NCI-H2227 (cell line): ENCODE results near the gene ANKUB1.

Source experiments
- DNase-seq: peaks from one replicate; lab custom pipeline; 2025; ENCODE audit not compliant: unreplicated experiment; lab: John Stamatoyannopoulos, UW

ANKUB1 gene

GRCh38 chr3:149765762-149766334 is 26.5 kb downstream of the ANKUB1 start:
- peak; percentile 0 for DNase-seq

GRCh38 chr3:149764302-149764701 is 28.1 kb downstream of the ANKUB1 start:
- DNase-seq, result no peak

- DNase-seq, result no peak
Observed at GRCh38 chr3:149763565-149764195, 28.7 kb downstream of the ANKUB1 start.

- DNase-seq, result no peak
Observed at GRCh38 chr3:149753717-149754116, 38.6 kb downstream of the ANKUB1 start.

- DNase-seq, result no peak
Observed at GRCh38 chr3:149752788-149753136, 39.6 kb downstream of the ANKUB1 start.

GRCh38 chr3:149752051-149752787 is 40.1 kb downstream of the ANKUB1 start, which contains the start of gene COMMD2:
Gene COMMD2 (minus strand): TSS chr3:149752489. CDS start chr3:149752444, 45 bp downstream.
- peak; percentile 89 for DNase-seq

GRCh38 chr3:149751551-149751950 is 40.8 kb downstream of the ANKUB1 start:
- no peak for DNase-seq

- DNase-seq, result no peak
Observed at GRCh38 chr3:149744606-149745005, 47.7 kb downstream of the ANKUB1 start.

- DNase-seq, result no peak
Observed at GRCh38 chr3:149744151-149744550, 48.2 kb downstream of the ANKUB1 start.

GRCh38 chr3:149739396-149739795 is 53.0 kb downstream of the ANKUB1 start:
- no peak for DNase-seq

GRCh38 chr3:149738876-149739275 is 53.5 kb downstream of the ANKUB1 start:
- no peak for DNase-seq

GRCh38 chr3:149736953-149737205 is 55.5 kb downstream of the ANKUB1 start:
- no peak for DNase-seq

- DNase-seq, result no peak
Observed at GRCh38 chr3:149736175-149736952, 56.0 kb downstream of the ANKUB1 start.

- no peak for DNase-seq
Observed at GRCh38 chr3:149732234-149732633, 60.1 kb downstream of the ANKUB1 start.

- no peak for DNase-seq
Observed at GRCh38 chr3:149727656-149728055, 64.7 kb downstream of the ANKUB1 start.

GRCh38 chr3:149726716-149727407 is 65.5 kb downstream of the ANKUB1 start:
- no peak for DNase-seq

- no peak for DNase-seq
Observed at GRCh38 chr3:149723781-149724180, 68.6 kb downstream of the ANKUB1 start.

GRCh38 chr3:149720918-149721317 is 71.4 kb downstream of the ANKUB1 start:
- no peak for DNase-seq

GRCh38 chr3:149717391-149718056 is 74.8 kb downstream of the ANKUB1 start:
- DNase-seq, result peak; percentile 54

- no peak for DNase-seq
Observed at GRCh38 chr3:149716984-149717383, 75.4 kb downstream of the ANKUB1 start.

- no peak for DNase-seq
Observed at GRCh38 chr3:149715247-149715646, 77.1 kb downstream of the ANKUB1 start.
